GM19023 (cell line): ENCODE results near the gene AGRN.
"Not testable (repeated sequence)": the region's sequence is repeated elsewhere in the genome, so short reads cannot be mapped to it uniquely, and the experiment has no call there.

Source experiments
- ATAC-seq: cut with Tn5 transposase; IDR thresholded peaks from one replicate; pipeline ENCODE4 v1.9.1; 2021; ENCODE audit warnings: mild to moderate bottlenecking, moderate library complexity; ENCODE audit not compliant: unreplicated experiment

Gene AGRN

DNA sequence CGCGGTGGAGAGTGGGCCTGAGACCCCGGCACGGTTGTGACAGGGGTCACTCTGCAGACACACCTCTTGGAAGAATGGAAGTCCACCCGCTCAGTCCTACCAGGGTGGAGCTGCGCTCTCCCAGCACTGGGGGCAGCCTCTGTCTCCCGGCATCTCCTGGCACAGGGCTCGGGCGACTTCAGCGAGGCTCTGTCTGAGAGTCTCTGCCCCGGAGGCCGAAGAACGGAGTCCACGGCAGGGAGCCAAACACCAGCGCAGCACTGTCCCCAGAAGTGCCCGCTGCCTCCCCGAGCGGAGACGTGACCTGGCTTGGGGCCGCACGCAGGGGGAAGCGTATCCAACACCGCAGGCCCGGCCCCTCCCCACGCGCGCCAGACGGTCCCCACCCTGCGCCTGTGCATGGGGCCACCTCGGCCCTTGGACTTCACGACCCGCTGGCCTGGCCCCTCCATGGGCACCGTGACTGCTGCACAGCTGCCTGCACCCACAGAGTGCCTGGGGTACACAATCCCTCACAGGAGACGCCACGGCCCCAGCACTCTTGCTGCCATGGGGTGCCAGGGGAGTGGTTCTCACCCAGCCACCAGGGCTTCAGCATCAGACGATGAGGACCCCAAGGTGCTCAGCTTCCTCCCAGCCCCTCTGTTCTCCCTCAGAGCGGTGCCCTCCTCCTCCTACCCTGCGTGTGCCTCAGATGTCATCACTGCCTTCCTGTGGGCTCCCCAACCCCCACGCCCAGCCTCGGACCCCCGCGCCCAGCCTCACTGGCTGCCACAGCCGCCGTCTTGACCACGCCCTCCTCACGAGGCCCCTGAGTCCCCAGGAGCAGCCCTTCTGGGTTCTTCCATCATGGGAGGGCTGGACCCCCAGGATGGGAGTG, 69.1 kb downstream of the AGRN start:
- no peak for ATAC-seq

DNA sequence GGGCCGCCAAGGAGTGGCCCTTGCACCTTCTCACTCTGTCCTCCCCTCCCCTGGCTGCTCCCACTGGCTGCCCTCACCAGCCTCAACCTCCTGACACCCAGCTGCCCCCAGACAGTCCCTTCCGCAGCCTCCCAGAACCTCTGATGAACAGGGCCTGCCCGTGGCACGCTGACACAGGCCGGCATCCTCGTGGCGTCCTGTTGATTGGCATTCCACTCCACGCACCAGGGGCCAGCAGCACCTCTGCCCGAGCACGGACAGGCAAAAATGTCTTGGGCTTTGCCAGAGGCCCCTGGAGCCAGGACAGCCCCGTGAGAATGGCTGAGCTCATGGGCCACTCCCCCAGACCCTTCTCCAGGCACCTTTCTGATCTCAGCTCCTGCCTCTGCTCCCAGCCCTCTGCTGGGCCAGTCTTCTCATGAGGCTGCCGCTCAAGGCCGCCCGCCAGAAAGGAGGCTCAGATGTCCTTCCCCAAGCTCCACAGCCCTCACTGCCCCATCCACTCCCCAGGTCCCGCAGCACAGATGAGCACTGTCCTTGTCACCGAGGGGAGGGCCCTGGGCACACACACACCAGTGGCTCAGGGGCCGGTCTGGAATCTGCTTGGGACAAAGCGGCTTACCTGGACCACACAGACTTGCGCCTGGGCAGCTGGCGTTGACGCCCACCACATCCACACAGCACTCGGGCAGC, 70.0 kb downstream of the AGRN start:
- ATAC-seq = no peak

DNA sequence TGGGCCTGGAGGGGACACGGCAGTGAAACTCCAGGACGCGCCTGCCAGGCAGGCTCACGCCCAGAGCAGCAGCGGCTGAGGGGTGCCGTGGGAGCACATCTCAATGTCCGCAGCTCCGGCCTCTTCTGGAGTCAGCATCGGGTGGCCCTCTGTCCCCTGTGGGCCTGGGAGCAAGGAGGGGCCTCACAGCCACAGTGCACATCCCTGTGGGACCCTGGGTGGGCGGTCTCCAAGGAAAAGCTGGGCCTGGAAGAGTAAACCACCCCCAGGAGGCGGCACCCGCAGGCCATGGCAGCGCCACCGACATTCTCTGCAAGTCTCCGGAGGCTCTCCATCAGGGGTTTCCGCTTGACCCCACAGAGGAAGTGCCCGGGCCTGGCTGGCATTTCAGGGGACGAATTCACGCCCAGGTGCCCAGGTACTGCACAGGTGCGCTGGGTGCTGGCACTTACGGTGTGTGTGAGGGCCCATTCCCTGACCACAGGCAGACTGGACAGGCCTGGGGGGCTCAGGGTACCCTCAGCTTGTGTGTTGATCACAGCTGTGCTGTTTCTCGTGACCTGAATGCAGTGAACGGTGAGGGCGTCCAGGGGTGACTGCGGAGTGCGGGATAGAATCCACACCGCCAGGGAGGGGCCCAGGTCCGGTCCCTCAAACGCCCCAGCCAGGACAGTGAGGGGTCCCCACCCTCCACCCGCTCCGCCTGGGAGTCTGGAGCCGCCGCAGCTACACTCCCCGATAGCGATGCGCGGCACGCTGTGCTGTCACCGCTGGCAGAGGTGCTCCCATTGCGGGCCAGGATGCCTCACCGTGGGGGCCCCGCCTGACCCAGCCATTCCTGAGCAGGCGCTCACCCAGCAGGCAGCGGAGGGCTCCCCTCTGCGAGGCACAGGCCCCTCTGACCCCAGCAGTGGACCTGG, 70.8 kb downstream of the AGRN start:
- no peak for ATAC-seq

DNA sequence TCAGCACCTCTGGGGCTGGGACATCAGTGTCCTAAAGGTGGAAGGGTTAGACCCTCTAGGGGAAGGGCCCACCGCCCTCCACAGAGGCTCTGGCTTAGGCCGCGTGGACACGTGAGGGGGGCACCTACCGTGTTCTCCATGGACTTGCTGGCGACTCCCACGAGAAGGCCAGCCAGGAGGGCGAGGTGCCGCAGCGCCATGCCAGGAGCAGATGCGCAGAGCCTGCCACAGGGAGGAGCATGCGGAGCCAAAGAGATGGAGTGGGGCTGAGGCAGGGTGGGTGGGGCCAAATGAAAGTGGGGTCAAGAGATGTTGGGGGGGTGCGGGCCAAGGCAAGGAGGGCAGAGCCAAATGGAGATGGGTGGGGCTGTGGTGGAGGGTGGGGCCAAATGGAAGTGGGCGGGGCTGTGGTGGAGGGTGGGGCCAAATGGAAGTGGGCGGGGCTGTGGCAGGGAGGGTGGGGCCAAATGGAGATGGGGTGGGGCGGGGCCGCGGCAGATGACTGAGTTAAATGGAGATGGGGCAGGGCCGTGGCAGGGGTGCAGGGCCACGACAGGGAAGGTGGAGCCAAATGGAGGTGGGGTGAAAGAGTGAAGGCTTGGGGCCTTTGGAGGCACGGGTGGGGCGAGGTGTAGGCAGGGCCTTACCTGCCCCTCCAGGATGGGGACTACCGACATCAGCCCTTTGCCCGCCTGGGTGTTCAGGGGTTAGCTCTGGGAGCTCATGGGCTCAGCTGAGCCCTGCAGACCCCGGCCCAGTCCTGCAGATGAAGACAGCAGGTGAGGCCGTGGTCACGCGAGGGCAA, 71.6 kb downstream of the AGRN start:
- ATAC-seq = no peak

DNA sequence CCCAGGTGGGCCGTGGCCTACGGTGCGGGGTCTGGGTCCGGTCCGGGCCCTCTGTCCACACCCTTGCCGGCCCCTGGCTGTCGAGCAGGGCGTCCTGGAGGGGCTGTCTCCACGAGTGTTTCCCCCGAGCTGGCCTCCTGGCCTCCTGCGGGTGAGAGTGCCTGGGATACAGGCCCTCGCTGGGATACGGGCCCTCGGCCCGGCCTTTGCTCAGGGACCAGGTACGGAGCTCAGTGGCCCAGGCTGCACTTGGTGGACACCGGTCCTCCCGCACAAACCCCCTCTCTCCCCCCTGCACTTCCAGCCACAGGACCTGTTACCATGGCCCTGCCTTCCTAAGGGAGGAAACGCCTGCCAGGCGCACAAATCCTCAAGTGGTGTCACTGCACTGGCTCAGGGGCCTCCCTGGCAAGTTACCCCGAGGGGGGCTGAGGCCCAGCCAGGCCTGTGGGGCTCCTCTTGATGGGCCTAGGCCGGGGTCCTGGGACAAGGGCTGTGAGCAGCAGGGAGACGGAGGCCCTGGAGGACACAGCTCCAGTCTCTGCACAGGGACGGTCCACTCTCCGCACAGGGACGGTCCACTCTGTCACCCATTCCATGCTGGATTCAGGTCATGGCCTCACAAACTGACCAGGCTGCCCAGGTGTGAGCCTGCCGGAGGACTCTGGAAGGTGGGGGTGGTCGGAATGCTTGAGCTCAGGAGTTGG, 72.4 kb downstream of the AGRN start:
- ATAC-seq = no peak

DNA sequence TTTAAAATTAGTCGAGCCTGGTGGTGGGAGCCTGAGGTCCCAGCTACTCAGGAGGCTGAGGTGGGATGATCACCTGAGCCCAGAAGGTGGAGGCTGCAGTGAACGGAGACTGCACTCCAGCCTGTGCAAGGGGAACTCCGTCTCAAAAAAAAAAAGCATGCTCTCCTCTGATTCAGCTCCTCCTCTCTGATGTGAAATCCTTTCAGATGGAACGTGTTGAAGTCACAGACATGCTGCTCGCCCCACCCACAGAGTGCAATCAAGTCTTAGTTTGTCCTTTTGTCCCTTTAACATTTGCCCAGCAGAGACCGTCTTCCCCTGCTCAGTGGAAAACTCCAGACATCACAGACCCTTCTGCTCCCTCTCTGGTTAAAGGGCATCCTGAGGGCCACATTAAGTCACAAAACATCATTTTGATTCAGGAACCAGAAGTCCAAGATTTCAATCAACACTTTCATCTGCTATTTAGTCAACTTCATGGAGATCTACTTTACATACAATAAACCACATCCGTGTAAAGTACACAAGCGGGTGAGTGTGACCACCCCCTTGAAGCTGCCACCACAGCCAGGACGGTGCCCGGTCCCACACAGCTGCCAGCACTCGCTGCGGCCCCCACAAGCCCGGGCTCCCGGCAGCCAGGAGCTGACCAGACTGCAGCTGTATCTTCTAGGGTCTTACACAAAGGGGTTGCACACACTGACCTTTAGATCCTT, 73.1 kb downstream of the AGRN start:
- ATAC-seq = no peak

DNA sequence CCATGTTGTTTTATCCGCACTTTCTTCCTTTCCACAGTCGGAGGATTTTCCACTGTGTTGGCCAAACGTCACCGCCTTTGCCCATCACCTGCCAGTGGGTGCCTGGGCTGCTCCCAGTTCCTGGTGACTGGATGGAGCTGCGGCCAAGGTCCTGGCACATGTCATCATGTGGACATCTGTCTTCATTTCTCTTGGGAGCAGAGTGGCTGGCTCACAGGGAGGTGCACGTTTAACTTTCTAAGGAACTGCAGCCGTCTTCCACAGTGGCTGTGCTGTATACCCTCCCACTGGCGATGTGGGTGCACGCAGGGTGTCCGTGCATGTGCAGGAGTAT, 73.7 kb downstream of the AGRN start:
- ATAC-seq = no peak

DNA sequence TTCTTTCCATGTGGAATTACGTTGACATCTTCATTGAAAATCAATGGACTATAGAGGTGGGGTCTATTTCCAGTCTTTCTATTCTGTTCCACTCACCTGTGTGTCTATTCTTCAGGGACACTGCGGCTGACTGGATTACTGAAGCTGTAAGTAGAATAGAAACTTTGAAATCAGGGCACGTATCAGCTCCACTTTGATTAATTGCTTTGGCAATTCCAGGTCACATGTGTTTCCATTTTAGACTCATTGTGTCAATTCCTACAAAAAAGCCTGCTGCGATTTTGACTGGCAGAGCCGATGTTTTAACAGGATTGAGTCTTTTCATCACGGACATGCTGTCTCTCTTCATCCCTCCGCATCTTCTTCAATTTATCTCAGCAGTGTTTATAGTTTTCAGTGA, 75.1 kb downstream of the AGRN start:
- no peak for ATAC-seq

DNA sequence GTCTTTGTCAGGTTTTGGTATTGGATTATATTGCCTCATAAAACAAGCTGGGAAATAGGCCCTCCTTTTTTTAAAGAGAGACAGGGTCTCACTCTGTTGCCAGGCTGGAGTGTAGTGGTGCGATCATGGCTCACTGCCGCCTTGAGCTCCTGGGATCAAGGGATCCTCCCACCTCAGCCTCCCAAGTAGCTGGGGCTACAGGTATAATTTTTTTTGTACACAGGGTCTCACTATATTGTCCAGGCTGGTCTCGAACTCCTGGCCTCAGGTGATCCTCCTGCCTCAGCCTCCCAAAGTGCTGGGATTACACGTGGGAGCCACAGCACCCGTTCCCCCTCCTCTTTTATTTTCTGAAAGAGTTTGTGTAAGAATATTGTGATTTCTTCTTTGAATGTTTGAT, 76.2 kb downstream of the AGRN start:
- not testable (repeated sequence) for ATAC-seq

DNA sequence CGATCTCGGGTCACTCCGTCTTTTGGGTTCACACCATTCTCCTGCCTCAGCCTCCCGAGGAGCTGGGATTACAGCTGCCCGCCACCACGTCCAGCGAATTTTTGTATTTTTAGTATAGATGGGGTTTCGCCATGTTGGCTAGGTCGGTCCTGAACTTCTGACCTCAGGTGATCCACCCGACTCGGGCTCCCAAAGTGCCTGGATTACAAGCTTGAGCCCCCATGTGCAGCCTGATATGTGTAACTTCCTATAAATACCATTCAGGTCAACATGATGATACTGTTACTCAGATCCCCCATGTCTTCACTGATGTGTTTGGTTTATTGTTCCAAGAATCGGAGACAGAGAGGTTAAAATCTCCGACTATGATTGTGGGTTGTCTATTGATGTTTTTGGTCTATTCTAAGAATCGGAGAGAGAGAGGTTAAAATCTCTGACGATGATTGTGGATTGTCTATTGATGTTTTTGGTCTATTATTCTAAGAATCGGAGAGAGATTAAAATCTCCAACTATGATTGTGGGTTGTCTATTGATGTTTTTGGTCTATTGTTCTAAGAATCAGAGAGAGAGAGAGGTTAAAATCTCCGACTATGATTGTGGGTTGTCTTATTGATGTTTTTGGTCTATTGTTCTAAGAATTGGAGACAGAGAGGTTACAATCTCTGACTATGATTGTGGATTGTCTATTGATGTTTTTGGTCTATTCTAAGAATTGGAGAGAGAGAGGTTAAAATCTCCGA, 78.9 kb downstream of the AGRN start:
- ATAC-seq = no peak

DNA sequence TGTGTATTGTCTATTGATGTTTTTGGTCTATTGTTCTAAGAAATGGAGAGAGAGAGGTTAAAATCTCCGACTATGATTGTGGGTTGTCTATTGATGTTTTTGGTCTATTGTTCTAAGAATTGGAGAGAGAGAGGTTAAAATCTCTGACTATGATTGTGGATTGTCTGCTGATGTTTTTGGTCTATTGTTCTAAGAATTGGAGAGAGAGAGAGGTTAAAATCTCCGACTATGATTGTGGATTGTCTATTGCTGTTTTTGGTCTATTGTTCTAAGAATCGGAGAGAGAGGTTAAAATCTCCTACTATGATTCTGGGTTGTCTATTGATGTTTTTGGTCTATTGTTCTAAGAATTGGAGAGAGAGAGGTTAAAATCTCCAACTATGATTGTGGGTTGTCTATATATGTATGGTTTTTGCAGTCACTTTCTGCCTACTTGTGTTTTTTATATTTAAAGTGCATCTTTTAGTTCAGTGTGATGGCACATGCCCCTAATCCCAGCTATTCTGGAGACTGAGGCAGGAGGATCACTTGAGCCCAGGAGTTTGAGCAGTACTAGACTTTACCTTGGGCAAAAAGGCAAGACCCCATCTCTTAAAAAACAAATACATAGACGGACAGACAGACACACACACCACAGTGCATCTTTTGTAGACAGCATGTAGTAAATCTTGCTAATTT, 79.7 kb downstream of the AGRN start:
- ATAC-seq = no peak

DNA sequence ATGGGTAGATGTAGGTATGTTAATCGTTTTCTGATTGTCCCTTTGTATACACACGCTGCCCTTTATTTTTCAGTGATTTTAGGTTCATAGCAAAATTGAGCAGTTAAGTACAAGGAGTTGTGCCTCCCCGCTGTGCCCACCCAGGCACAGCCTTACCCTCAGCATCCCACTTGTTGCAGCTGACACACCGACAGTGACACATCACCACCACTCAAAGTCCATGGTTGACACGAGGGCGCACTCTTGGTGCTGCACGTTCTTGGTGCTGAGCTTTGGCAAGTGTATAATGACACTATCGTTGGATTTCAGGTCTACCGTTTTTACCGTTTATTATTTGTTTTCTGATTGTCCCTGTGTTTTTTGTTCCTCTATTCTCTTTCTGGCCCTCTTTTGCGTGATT, 80.4 kb downstream of the AGRN start:
- no peak for ATAC-seq

DNA sequence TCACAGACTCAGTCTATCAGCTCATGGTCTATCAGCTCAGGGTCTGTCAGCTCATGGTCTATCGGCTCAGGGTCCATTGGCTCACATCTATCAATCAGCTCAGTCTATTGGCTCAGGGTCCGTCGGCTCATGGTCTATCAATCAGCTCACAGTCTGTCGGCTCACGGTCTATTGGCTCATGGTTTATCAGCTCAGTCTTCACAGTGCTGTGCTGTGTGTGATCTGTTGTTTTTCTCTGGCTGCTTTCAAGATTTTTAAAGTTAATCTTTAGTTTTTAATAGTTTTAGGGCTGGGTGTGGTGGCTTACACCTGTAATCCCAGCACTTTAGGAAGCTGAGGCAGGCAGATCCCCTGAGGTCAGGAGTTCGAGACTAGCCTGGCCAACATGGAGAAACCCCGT, 81.6 kb downstream of the AGRN start:
- no peak for ATAC-seq

DNA sequence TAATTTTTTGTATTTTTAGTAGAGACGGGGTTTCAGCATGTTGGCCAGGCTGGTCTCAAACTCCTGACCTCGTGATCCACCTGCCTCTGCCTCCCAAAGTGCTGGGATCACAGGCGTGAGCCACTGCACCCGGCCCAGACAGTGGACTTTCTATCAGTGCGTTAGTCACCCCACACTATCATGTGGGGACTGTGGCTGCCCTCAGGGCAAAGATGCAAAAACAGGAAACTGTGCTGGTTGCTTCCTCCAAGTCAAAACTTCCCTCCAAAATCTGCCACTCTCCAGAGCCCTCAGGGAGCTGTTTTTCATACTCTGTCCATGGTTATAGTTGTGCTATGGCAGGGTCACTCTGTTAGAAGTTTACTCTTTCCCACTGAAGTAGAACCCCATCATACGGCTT, 84.2 kb downstream of the AGRN start:
- not testable (repeated sequence) for ATAC-seq
